SIG-M5 (cell line): ENCODE data around the gene SLC25A39.
A peak's percentile ranks its signal among the peaks of the same experiment; 100 is the strongest.
"Not testable (repeated sequence)": the region's sequence is repeated elsewhere in the genome, so short reads cannot be mapped to it uniquely, and the experiment has no call there.

Experiments
- DNase-seq: peaks from one replicate; lab custom pipeline; 2025; lab: John Stamatoyannopoulos, UW

The SLC25A39 gene

DNA sequence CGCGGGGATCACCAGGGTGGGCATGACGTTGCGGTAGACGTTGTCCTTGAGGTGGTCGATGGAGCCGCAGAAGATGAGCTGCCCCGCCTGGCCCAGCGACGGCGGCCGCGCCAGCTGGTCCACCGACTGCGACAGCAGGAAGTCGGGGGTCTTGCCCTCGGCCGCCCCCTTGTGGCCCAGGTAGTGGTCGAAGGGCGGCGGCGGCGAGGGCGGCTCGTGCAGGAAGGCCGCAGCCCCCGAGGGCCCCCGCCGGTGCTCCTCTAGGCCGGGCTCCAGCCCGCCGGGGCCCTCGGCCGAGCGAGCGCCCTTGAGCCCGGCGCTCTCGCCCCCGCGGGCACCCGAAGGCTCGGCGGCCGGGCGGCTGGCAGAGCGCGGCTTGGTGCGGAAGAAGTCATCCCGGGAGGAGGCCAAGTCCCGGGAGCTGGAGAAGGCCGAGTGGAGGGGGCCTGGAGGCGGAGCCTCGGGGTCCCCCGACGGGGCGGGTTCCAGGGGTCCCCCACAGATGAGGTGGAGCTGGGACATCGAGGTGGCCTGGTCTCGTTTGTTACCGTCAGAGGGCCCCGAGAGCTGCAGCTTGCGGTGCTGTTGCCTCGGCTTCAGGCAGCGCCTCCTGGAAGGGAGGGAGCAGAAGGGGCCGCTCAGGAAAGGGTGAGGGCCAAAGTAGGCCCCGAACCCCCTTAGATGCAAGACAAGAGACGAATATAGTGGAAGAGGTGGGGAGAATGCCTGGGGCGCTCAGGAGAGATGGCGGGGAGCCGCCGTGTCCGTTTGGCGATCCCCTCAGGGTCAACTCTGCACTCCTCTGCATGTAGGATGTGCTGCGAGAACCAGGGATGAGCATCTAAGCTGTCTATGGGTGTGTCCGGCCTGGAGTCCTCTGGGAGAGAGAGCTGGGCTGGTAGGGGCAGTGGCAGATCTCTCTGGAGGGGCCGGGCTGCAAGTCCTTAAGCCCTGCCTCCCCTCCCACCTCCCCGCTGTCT, 30.2 kb upstream of the SLC25A39 start:
- DNase-seq, result no peak

DNA sequence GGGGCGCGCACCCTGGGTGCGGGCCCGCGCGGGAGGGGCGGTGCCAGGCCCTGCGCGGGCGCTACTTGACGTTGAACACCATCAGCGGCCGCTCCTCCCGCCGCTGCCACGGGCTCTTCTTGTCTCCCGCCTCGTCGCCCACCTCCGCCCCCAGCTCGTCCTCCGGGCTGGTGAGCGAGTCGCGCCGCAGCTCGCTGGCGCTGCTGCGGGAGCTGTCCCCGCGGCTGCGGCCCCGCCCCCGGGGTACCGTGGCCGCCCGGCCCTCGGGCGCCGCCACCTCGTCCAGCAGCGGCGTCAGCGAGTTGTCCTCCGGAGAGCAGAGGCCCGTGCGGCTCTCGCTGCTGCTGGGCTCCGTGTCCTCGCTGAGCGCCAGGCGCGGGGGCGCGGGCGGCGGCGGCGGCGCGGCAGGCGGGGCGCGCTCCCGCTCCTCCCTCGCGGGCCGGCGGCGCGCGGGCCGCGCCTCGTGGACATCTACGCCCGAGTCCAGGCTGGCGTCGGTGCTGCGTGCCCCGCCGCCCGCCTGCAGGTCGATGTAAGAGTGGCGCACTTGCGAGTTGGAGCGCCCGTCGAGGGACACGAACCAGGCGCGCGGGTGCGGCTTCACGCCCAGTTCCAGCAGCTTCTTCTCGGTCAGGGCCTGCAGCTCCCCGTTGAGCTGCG, 29.2 kb upstream of the SLC25A39 start:
- no peak for DNase-seq

DNA sequence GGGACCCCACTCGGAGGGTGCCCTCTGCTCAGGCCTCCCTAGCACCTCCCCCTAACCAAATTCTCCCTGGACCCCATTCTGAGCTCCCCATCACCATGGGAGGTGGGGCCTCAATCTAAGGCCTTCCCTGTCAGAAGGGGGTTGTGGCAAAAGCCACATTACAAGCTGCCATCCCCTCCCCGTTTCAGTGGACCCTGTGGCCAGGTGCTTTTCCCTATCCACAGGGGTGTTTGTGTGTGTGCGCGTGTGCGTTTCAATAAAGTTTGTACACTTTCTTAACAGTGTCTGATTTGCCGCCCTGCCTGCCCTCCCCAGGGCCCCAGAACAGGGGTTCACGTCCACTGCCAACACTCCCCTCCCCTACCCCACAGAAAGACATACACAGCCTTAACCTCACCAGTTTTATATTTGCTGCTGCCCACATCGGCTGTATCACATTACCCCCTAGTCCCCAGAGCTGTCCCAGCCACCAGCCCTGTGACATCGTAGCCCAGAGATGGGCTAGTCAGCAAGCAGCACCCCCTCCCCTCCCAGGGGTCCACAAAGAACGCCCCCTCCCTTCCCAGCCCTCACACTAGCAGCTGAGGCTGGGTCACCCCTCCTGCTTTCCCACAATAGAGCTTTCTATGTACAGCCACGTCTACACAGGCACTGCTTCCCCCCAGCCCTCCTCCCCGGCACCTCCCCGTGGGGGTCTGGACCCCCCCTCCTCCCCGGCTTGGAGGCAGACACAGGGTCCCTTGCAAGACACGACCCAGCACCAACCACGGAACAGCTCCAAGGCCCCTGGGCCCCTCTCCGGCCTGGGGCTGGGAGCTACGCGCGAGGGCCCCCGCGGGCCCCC, 28.4 kb upstream of the SLC25A39 start:
- no peak for DNase-seq

DNA sequence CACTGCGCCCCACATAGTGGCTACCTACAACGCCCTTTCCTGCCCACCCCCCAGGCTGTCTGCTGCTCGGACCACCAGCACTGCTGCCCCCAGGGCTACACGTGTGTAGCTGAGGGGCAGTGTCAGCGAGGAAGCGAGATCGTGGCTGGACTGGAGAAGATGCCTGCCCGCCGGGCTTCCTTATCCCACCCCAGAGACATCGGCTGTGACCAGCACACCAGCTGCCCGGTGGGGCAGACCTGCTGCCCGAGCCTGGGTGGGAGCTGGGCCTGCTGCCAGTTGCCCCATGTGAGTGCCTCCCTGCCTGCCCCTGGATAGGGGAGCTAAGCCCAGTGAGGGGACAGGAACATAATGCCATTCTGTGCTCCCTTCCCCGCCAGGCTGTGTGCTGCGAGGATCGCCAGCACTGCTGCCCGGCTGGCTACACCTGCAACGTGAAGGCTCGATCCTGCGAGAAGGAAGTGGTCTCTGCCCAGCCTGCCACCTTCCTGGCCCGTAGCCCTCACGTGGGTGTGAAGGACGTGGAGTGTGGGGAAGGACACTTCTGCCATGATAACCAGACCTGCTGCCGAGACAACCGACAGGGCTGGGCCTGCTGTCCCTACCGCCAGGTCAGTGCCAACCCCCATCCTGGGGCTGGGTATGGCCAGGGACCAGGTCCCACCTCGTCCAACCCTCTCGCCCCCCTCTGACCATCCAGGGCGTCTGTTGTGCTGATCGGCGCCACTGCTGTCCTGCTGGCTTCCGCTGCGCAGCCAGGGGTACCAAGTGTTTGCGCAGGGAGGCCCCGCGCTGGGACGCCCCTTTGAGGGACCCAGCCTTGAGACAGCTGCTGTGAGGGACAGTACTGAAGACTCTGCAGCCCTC, 27.6 kb upstream of the SLC25A39 start:
- no peak for DNase-seq

DNA sequence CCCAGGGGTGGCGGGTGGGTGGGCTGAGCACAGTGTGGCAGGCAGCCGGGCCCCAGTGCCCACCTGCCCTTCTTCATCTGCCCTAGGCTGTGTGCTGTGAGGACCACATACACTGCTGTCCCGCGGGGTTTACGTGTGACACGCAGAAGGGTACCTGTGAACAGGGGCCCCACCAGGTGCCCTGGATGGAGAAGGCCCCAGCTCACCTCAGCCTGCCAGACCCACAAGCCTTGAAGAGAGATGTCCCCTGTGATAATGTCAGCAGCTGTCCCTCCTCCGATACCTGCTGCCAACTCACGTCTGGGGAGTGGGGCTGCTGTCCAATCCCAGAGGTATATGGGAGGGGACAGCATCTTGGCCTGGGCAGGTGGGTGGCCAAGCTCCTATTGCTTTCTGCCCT, 26.8 kb upstream of the SLC25A39 start:
- no peak for DNase-seq

DNA sequence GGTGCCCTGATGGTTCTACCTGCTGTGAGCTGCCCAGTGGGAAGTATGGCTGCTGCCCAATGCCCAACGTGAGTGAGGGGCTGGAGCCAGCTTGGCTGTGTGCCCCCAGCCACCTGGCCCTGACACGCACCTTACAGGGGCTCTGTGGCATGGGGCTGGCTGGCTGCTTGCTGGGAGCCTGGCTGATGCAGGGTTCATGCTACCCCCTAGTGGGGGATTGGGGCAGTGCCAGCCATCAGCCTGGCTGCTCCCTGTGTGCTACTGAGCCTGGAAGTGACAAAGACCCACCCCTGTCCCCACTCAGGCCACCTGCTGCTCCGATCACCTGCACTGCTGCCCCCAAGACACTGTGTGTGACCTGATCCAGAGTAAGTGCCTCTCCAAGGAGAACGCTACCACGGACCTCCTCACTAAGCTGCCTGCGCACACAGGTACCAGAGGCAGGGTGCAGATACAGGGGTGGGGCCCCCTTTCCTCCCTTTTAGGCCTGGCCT, 26.2 kb upstream of the SLC25A39 start:
- no peak for DNase-seq

DNA sequence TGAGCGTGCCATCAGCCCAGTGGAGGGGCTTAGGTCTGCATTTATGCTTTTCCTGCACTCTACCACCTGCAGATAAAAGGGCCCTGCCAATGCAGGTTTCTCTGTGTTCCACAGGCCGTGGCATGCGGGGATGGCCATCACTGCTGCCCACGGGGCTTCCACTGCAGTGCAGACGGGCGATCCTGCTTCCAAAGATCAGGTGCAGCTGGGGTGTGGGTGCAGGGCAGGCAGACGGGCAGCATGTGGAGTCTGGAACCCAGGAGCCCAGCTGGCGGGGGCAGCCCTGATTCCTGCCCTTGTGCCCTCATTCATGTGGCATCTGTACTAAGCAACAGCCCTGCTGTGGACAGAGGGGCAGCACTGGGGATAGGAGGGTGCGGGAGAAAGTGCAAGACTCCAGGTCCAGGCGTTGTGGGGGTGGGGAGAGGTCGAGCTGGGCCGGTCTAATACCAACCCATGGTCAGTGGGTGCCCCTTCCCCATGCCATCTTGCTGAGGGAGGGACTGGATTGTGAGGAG, 25.0 kb upstream of the SLC25A39 start:
- DNase-seq, result no peak

DNA sequence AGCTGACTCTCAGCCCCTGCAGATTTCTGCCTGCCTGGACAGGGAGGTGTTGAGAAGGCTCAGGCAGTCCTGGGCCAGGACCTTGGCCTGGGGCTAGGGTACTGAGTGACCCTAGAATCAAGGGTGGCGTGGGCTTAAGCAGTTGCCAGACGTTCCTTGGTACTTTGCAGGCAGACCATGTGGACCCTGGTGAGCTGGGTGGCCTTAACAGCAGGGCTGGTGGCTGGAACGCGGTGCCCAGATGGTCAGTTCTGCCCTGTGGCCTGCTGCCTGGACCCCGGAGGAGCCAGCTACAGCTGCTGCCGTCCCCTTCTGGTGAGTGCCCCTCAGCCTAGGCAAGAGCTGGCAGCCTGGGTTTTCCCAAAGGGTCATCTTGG, 24.4 kb upstream of the SLC25A39 start:
- DNase-seq, result no peak

DNA sequence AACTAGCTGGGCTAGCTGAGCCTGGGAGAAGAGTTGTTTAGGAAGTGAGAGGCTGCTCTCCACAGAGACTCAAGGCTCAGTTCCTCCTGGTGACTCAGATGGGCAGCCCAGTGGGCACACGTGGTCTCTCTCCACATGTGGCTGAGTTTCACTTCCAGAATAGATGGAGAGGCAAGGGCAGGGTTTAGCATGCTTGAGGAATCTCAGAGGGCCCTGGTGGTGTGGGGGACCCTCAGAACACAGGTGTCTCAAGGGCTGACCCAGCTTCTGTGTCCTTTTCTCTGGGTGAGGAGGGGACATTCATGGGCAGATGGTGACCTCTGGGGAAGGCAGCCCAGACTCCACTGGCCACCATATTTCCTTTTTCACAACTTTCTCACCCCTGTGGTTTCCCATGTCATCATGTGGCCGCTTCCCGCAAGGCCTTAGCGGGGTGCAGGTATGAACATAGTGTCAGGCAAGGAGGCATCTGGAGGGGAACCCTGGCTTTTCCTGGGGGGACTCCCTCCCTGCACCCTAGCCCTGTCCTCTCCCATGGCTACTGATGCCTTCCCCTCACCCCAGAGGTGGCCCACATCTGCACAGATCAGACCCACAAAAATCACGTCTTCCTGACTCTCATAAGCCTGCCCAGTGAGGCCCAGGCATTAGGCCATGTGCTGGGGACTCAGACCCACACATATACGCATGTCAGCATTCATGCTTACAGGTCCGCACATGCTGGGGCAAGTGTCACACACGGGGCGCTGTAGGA, 23.8 kb upstream of the SLC25A39 start:
- peak; percentile 92 for DNase-seq

DNA sequence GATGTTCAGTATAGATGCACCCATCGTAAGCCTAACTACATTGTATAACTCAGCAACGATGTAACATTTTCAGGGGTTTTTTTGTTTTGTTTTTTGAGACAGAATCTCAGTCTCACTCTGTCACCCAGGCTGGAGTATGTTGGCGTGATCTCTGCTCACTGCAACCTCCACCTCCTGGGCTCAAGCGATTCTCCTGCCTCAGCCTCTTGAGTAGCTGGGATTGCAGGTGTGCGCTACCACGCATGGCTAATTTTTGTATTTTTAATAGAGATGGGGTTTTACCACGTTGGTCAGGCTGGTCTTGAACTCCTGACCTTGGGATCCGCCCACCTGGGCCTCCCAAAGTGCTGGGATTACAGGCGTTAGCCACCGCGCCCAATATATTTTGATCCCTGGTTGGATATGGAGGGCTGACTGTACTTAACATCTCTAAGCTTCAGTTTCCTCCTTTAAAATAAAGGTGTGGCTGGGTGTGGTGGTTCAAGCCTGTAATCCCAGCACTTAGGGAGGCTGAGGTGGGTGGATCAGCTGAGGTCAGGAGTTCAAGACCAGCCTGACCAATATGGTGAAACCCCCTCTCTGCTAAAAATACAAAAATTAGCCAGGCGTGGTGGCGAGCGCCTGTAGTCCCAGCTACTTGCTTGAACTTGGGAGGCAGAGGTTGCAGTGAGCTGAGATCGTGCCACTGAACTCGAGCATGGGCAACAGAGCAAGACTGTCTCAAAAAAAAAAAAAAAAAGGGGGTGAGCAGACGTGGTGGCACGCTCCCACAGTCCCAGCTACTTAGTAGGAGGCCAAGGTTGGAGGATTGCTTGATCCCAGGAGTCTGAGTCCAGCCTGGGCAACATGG, 22.8 kb upstream of the SLC25A39 start:
- not testable (repeated sequence) for DNase-seq

DNA sequence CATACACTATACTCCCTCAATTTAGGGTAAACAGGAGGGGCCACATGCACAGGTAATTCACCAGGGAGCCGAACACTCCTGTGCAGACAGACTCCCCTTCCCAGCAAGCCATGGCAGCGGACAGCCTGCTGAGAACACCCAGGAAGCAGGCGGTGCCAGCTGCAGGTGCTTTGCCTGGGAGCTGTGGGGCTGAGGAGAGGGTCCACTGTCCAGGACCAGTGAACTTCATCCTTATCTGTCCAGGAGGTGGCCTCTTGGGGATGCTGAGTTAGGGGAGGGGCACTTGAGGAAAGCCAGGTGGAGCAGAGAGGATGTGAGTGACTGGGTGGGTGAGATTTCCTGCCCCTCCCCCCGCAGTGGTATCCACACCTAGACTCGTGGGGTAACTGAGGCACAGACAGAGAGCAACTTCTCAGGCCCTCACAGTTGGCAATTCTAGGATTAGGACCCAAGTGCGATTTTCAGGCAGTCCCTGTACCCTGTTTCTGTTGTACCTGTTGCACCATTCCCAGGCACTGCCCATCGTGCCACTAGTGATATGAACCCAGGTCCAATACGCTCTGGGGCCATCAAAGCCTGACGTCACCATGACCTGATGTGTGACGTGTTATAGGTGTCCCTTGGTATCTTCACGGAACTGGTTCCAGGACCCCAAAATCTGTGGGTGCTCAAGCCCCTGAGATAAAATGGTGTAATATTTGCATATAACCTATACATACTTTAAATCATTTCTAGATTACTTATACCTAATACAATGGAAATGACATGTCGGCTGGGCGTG, 21.6 kb upstream of the SLC25A39 start:
- no peak for DNase-seq

DNA sequence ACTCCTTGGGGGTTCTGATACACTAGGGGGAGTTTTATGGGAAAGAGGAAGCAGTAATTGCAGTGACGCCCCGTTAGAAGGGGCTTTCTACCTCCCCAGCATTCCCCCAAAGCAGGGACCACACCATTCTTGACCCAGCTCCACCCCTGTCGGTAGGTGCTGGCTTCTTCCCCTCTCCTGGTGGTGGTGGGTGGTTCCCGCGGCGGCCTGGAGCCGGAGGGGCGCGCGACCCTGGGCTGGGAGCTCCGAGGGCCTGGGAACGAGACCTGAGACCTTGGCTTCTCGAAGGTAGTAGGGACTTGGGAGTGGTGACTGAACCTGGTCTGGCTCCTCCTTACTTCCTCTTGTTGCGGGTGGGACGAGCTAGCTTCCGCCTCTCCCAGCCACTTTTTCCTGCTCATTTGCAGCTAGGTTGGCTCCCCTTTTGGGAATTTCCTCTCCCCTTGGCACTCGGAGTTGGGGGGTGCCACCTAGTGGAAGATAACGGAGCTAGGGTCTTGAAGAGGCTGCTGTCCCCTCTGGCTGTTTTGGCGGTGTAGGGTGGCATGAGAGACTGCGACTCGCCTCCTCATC, 20.9 kb upstream of the SLC25A39 start:
- no peak for DNase-seq

DNA sequence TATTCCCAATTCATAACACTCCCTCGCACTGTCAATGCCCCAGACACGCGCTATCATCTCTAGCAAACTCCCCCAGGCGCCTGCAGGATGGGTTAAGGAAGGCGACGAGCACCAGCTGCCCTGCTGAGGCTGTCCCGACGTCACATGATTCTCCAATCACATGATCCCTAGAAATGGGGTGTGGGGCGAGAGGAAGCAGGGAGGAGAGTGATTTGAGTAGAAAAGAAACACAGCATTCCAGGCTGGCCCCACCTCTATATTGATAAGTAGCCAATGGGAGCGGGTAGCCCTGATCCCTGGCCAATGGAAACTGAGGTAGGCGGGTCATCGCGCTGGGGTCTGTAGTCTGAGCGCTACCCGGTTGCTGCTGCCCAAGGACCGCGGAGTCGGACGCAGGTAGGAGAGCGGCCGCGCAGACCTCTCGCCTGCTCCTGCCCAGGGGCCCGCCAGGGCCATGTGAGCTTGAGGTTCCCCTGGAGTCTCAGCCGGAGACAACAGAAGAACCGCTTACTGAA, 20.4 kb upstream of the SLC25A39 start, which contains the start of gene GRN:
TSS of gene GRN (plus strand) at position 364 of the 515 bp plus-strand sequence. CDS start 3,863 bp downstream, outside the sequence.
- peak; percentile 65 for DNase-seq

DNA sequence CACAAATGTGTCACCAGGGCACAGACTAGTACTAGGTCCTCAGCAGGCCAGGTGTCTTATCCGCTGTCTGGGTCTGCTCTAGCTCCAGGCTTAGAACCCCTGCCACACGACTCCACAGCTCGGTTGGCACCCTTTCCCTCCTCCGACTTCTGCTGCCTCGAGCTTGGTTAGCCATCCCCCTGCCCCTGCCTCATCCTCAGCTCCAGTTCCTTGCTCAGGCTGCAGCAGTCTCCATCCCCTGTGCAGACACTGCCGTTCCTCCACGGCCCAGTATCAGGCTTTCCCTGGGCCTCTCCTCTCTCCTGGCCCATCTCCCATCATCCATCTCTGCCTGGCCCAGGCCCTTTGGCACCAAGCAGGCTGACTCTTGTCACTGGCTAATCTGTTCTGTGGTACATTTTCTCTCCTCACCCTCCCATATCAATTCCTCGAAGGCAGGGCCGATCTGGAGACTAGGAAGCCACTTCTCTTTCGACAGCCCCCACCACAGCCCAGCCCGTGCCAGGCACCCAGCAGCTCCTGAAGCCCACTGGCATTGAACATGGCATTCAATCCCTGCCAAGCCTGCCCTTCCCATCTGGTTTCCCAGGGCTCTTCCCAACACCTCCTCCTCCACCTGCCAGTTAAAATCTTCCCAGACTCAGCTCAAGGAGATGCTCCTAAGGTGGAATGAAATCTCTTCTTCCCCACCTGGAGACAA, 19.0 kb upstream of the SLC25A39 start:
- no peak for DNase-seq

DNA sequence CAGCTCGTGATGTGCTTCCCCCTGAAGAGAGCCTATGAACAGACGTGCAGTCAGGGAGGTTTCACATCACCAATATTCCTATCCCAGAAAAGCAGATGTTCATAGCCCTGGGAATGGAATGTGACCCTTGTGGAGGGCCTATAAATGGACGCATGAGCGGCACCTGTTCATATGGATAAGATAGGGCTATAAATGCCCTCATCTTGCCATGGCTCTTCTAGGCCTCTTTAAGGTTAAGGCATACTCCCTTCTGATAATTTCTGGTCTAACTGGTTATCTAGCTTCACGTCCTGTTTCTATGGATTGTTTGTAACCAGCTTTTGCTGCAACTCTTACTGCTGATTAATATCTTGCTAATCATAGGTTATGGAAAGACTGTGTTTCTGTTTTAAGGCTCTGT, 15.9 kb upstream of the SLC25A39 start:
- not testable (repeated sequence) for DNase-seq

DNA sequence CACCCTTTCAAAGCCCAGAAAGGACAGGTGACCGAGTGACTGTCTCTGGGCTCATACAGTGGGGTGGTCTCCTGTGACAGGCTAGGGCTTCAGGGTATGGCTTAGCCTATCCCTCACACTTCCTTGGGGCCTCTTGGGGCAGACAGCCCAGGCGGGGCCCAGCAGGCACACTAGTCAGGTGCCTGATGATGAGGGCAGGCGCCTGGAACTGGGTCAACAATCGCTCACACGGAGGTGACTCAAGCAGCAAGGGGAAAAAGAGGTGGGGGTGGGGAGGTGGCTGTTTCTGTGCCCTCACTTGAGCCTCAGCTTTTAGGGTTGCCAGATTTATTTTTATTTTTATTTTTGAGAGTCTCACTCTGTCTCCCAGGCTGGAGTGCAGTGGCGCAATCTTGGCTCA, 14.1 kb upstream of the SLC25A39 start:
- DNase-seq, result no peak

DNA sequence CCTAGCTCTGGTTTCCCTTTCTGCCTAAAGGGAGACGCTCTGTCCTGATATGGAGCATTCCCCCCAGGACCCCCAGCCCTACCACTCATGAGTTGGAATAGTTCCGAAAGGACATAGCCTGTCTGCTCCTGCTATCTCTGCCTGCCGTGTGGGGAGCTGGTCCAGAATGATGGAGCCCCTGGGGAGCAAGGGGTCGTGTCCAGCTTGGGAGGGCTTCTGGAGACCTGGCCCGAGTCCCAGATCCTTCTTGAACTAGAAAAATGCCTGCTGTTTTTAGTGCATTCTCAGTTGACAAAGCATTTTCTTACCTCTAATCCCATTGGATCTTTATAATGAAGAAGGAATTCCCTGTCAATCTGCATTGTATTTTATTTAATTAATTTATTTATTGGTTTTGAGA, 11.3 kb upstream of the SLC25A39 start:
- no peak for DNase-seq
